ENCODE data around the gene TLL1. TPM values are rescaled to one million over a fixed set of nuclear protein-coding genes. Genes with fewer than 3 reads are reported as not detected.

TLL1 gene
- total RNA-seq, 2 experiments from 2014 or later: 0.44 to 3.9 TPM

DNA sequence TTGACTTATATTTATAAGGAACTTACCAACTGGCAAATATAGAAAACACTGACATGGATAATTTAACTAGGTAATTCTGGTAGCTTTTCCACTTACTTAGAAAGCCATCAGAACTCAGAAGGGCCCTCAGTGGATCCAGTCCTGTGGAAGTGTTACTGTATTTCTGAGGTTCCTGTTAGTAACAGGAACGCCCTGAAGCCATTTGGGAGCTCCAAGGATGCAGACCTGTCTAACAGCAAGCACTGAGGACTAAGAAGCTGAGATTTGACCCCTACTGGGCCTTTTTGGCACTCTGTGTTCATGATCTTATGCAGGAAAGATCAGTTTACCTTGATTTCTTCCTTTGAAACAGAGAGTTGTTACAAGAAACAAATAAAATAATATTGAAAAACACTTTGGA lies 46.0 kb upstream of the TLL1 start:
- intact Hi-C loops (cut with micrococcal nuclease; ENCODE audit: unreplicated experiment): no loop called here
- Histone ChIP-seq H4K20me1 (ENCODE audit: insufficient read depth, low read length) (no peaks in the 10 kb centered on the region), H3K27ac (ENCODE audit: low read depth, low read length, poor library complexity, severe bottlenecking) (no peak overlapping the region), H3K36me3 (ENCODE audit: insufficient read depth, low read length) (no peaks in the 10 kb centered on the region), H3K9me3 (ENCODE audit: low read length) (no peaks in the 10 kb centered on the region), H3K4me1 (ENCODE audit: insufficient read depth, low read length, poor library complexity, severe bottlenecking) (no peaks in the 10 kb centered on the region), H3K79me2 (ENCODE audit: insufficient read depth, low read depth, low read length) (no peaks in the 10 kb centered on the region), H2AFZ (ENCODE audit: low read length) (no peak overlapping the region), H3K9me2 (ENCODE audit: insufficient read depth, low read length) (no peaks in the 10 kb centered on the region), H3K4me2 (ENCODE audit: low read length) (no peak overlapping the region), H3K4me3 (ENCODE audit: low read depth, low read length, poor library complexity, severe bottlenecking) (no peak overlapping the region)
- ChIA-PET CTCF (ENCODE audit: unreplicated experiment) (no interaction called here), POLR2A (interaction anchor here (0.6 kb wide), 1 partner anchor 29 kb away, joined by 3 read pairs; no protein-coding TSS in a partner anchor)
- DNase-seq (ENCODE audit: low spot score): no peak
- no peak for TF ChIP-seq EZH2phosphoT487 (IDR thresholded peaks at IDR 0.05; ENCODE audit: borderline replicate concordance, low read depth, low read length)
- TF ChIP-seq, protein P1, sequence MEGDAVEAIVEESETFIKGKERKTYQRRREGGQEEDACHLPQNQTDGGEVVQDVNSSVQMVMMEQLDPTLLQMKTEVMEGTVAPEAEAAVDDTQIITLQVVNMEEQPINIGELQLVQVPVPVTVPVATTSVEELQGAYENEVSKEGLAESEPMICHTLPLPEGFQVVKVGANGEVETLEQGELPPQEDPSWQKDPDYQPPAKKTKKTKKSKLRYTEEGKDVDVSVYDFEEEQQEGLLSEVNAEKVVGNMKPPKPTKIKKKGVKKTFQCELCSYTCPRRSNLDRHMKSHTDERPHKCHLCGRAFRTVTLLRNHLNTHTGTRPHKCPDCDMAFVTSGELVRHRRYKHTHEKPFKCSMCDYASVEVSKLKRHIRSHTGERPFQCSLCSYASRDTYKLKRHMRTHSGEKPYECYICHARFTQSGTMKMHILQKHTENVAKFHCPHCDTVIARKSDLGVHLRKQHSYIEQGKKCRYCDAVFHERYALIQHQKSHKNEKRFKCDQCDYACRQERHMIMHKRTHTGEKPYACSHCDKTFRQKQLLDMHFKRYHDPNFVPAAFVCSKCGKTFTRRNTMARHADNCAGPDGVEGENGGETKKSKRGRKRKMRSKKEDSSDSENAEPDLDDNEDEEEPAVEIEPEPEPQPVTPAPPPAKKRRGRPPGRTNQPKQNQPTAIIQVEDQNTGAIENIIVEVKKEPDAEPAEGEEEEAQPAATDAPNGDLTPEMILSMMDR (conservative IDR thresholded peaks at IDR 0.05; ENCODE audit: low read length): no peak
- BruUV-seq (replicated peaks): no TSS peak

DNA sequence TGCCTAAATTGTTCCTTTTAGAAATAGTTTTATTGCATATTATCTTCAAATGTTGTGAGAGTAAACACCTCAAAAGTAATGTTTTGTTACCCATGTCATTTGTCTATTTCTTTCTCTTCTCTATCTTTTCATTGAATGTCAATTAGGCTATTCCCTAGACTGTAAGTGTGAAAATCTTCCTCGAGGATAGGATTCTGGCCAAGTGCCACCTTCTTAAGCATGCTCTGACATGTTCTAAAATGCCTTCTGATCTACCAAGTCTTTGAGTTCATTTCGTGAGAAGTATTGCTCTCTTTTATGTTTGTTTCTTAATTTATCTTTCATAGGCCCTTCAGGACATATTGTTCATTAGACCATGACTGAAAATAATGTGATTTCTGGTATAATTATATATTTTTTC lies 44.1 kb upstream of the TLL1 start:
- ChIA-PET POLR2A (no interaction called here), CTCF (ENCODE audit: unreplicated experiment) (no interaction called here)
- Histone ChIP-seq H3K79me2 (ENCODE audit: insufficient read depth, low read depth, low read length) (no peaks in the 10 kb centered on the region), H4K20me1 (ENCODE audit: insufficient read depth, low read length) (no peaks in the 10 kb centered on the region), H3K4me2 (ENCODE audit: low read length) (no peak overlapping the region), H3K4me3 (ENCODE audit: low read depth, low read length, poor library complexity, severe bottlenecking) (no peak overlapping the region), H2AFZ (ENCODE audit: low read length) (no peak overlapping the region), H3K9me2 (ENCODE audit: insufficient read depth, low read length) (no peaks in the 10 kb centered on the region), H3K36me3 (ENCODE audit: insufficient read depth, low read length) (no peaks in the 10 kb centered on the region), H3K4me1 (ENCODE audit: insufficient read depth, low read length, poor library complexity, severe bottlenecking) (no peaks in the 10 kb centered on the region), H3K27ac (ENCODE audit: low read depth, low read length, poor library complexity, severe bottlenecking) (no peak overlapping the region), H3K9me3 (ENCODE audit: low read length) (no peaks in the 10 kb centered on the region)
- intact Hi-C loops (cut with micrococcal nuclease; ENCODE audit: unreplicated experiment): no loop called here
- TF ChIP-seq EZH2phosphoT487 (IDR thresholded peaks at IDR 0.05; ENCODE audit: borderline replicate concordance, low read depth, low read length): no peak
- TF ChIP-seq, protein P1 (conservative IDR thresholded peaks at IDR 0.05; ENCODE audit: low read length): no peak
- no TSS peak for BruUV-seq (replicated peaks)
- no peak for DNase-seq (ENCODE audit: low spot score)

DNA sequence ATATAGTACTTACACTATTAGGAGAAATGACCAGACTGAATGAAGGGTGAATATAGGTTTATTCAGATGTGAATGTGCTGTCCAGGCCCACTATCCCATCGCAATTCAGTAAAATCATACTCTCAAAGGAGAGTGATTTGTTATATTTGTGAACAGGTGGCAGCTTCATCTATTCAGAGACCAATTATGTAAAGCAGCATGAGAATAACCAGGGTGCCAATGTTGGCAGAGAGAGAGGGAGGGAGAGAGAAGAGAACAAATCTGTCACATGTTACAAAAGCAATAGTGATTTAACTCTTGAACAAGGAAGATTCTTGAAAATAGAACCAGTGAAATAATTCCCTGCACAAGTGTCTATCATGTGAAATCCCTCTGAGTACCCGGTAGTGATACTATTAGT lies 38.9 kb upstream of the TLL1 start:
- no TSS peak for BruUV-seq (replicated peaks)

More for the DNA sequence above, 38.9 kb upstream of the TLL1 start:
- no peak for DNase-seq (ENCODE audit: low spot score)
- Histone ChIP-seq H4K20me1 (ENCODE audit: insufficient read depth, low read length) (no peaks in the 10 kb centered on the region), H3K79me2 (ENCODE audit: insufficient read depth, low read depth, low read length) (no peaks in the 10 kb centered on the region), H3K4me3 (ENCODE audit: low read depth, low read length, poor library complexity, severe bottlenecking) (no peak overlapping the region), H3K9me2 (ENCODE audit: insufficient read depth, low read length) (no peaks in the 10 kb centered on the region), H2AFZ (ENCODE audit: low read length) (no peak overlapping the region), H3K4me2 (ENCODE audit: low read length) (no peak overlapping the region), H3K9me3 (ENCODE audit: low read length) (no peaks in the 10 kb centered on the region), H3K4me1 (ENCODE audit: insufficient read depth, low read length, poor library complexity, severe bottlenecking) (no peaks in the 10 kb centered on the region), H3K36me3 (ENCODE audit: insufficient read depth, low read length) (no peaks in the 10 kb centered on the region), H3K27ac (ENCODE audit: low read depth, low read length, poor library complexity, severe bottlenecking) (no peak overlapping the region)
- ChIA-PET CTCF (ENCODE audit: unreplicated experiment) (no interaction called here), POLR2A (interaction anchor here (1.1 to 2.1 kb wide), 3 partner anchors 10 to 44 kb away, joined by 3 to 9 read pairs (median 8); no protein-coding TSS in a partner anchor)
- no peak for TF ChIP-seq EZH2phosphoT487 (IDR thresholded peaks at IDR 0.05; ENCODE audit: borderline replicate concordance, low read depth, low read length)
- TF ChIP-seq, protein P1 (conservative IDR thresholded peaks at IDR 0.05; ENCODE audit: low read length): no peak
- intact Hi-C loops (cut with micrococcal nuclease; ENCODE audit: unreplicated experiment): no loop called here
